ENCODE data around the gene RMRP.
"Not testable (repeated sequence)": the region's sequence is repeated elsewhere in the genome, so short reads cannot be mapped to it uniquely, and the experiment has no call there.

DNA sequence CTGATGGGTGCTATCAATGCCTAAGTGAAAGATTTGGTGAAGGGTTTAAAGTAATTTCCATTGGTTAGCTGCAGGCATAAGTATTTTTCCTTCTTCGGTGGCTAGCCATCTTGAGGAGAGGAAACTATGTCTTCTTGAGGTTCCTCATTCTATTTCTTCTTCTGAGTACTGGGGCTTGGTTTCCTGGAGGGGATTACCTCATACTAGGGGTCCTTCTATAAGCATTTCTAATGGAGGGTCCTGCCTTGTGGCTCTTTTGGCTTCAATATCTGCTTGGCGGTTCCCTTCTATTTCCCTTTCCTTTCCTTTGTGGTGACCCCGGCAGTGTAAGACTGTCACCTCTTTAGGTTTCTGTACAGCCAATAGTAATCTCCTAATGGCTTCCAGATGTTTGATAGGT lies 16.3 kb downstream of the RMRP start:
- TF ChIP-seq, protein P1, sequence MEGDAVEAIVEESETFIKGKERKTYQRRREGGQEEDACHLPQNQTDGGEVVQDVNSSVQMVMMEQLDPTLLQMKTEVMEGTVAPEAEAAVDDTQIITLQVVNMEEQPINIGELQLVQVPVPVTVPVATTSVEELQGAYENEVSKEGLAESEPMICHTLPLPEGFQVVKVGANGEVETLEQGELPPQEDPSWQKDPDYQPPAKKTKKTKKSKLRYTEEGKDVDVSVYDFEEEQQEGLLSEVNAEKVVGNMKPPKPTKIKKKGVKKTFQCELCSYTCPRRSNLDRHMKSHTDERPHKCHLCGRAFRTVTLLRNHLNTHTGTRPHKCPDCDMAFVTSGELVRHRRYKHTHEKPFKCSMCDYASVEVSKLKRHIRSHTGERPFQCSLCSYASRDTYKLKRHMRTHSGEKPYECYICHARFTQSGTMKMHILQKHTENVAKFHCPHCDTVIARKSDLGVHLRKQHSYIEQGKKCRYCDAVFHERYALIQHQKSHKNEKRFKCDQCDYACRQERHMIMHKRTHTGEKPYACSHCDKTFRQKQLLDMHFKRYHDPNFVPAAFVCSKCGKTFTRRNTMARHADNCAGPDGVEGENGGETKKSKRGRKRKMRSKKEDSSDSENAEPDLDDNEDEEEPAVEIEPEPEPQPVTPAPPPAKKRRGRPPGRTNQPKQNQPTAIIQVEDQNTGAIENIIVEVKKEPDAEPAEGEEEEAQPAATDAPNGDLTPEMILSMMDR (IDR thresholded peaks at IDR 0.05) = not testable (repeated sequence)
- TF ChIP-seq EZH2 (IDR thresholded peaks at IDR 0.05; ENCODE audit: borderline replicate concordance, insufficient read depth, low read depth, low read length, poor library complexity, severe bottlenecking) = not testable (repeated sequence)

Measured in B cell (primary cell).